ENCODE data around the gene PSMB11.

PSMB11 gene

DNA sequence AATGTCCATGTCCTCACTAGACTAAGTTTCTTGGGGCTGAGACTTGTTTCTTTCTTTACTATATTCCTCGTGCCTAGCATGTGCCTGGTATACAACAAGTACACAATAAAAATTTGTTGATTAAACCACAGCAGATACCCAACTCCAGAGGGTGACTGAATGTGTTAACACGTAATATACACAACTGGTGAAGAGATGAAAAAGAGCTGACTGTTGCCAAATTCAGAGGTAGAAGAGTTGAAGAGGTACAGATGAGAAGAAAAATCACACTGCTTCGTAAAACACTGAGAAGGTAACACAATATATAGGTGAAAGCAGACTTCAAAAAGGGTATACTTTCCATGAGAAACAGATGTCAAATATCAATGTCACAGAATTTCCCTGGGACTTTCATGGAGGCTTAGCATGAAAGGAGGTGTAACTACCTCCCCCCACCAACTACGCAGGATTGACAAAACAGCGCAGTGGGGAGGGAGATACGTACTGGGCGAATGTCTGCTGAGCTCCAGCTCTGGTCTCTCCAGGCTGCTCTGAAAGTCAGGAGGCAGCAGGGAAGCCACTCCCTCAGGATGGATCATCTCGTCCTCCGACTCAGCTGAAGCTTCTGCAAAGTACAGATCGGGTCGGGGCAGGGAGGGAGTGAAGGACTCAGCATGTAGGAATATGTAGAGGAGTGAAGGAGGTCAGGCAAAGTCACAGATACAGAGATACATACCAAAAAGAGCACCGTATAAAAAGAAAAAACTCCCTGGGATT, 47.7 kb downstream of the PSMB11 start:
- no peak for DNase-seq

DNA sequence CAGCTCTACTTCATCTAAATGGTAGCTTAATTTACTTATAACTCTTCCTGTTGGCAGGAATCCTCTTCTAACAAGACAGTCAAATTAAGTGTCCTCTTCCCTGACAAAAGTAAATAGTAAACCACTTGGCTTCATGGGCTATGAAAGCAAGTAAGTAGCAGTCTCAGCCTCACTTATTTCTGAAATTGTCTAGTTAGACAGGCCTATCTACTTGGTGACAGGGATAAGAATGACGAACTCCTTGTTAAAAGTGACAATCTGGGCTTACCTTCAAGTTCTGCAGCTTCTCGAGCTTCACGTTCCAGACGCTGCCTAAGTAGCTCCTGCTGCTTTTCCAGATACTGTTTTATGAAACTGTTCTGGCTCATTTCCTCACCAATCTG, 48.2 kb downstream of the PSMB11 start:
- no peak for DNase-seq

DNA sequence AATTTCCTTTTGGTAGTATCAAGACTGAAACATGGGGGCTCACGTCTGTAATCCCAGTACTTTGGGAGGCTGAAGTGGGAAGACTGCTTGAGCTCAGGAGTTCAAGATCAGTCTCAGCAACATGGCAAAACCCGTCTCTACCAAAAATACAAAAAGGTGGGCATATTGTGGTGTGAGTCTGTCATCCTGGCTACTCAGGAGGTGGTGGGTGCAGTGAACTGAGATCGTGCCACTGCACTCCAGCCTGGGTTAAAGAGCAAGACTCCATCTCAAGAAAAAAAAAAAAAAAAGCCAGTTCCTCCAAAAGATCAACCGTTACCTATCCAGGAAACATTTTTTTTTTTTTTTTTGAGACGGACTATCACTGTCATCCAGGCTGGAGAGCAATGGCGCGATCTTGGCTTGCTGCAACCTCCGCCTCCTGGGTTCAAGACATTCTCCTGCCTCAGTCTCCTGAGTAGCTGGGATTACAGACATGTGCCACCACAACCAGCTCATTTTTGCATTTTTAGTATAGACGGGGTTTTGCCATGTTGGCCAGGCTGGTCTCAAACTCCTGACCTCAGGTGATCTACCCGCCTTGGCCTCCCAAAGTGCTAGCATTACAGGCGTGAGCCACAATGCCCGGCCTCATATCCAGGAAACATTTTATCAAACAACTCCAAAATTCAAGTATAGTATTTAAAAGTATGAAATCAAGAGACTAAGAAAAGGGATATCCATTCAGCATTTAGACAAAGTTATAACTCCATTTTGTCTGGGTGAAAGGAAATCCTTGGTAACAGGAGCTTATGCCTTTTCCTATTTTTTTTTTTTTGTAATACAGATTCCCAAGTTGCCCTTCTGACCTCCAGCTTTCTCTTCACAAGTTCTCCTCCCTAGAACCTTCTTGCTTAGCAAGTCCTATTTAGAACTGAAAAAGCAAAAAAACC, 49.5 kb downstream of the PSMB11 start:
- no peak for DNase-seq

DNA sequence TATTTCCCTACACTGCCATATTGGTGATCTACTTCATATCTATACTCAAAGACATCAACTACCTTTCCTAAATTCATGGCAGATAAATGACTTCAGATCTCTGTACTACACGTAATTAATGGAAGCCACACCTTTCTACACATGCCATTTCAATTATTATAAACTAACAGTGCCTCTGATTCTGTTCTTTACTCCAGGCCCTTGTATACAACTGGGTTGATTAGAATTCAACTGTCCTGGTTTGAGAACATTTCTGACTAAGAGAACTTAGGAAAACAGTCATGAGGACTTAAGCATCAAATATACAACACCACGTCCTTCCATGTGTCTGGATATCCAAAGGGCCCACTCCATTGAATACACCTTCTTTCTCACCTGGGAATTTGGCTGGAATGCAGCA, 51.1 kb downstream of the PSMB11 start:
- no peak for DNase-seq

GRCh38 chr14:23093526-23093925, 51.5 kb downstream of the PSMB11 start:
- no peak for DNase-seq

Data from CD4-positive, alpha-beta T cell treated with Interferon alpha-2 for 1 hour (primary cell).